Measurements from ENCODE around the gene THRSP.

DNA sequence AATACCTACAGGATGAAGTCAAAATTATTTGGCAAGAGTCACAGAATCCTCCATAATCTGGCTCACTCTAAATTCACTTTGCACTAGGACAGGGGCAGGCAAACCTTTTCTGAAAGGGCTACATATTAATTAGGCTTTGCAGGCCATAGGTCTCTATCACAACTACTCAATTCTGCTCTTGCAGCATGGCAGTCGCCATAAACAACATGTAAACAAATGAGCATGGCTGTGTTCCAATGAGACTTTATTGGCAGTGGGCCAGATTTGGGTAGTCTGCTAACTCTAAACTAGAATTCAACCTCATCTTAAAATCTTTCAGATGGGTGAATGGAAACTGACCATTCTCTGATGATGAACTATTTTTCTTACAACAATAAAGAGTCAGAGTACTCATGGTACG lies 5.8 kb downstream of the THRSP start:
- TF ChIP-seq, protein P1, sequence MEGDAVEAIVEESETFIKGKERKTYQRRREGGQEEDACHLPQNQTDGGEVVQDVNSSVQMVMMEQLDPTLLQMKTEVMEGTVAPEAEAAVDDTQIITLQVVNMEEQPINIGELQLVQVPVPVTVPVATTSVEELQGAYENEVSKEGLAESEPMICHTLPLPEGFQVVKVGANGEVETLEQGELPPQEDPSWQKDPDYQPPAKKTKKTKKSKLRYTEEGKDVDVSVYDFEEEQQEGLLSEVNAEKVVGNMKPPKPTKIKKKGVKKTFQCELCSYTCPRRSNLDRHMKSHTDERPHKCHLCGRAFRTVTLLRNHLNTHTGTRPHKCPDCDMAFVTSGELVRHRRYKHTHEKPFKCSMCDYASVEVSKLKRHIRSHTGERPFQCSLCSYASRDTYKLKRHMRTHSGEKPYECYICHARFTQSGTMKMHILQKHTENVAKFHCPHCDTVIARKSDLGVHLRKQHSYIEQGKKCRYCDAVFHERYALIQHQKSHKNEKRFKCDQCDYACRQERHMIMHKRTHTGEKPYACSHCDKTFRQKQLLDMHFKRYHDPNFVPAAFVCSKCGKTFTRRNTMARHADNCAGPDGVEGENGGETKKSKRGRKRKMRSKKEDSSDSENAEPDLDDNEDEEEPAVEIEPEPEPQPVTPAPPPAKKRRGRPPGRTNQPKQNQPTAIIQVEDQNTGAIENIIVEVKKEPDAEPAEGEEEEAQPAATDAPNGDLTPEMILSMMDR (conservative IDR thresholded peaks at IDR 0.05 in 1 of 2, IDR thresholded peaks at IDR 0.05 in 1 of 2; ENCODE audit: low read depth in 1 of 2, low read length in 2 of 2): no peak
- no peak for TF ChIP-seq EZH2 (IDR thresholded peaks at IDR 0.05; ENCODE audit: low read length, missing control alignments)

Data from fibroblast of lung (primary cell).